MCF 10A (cell line): ENCODE measurements around the gene RORB. TPM values are rescaled to one million over a fixed set of nuclear protein-coding genes. Genes with fewer than 3 reads are reported as not detected.

Experiments used
- BruUV-seq: library from RNA; stranded (reverse); fragments of 400-500 nt; replicated peaks from 2 replicates; lab custom pipeline; 2021; lab: Mats Ljungman, UMichigan
- CTCF ChIA-PET: fragments of 300-600 bp; sonication (Branson Sonifier 250); formaldehyde crosslinking; extraction: SDS; loops from one replicate; lab custom pipeline; 2021; ENCODE audit warnings: antibody characterized with exemption, inconsistent platforms; lab: Yijun Ruan, JAX
- POLR2A ChIA-PET: fragments of 300-600, 350-650 bp; sonication (Branson Sonifier 250); formaldehyde crosslinking; extraction: SDS; loops from one replicate; lab custom pipeline; 2020; ENCODE audit warnings: antibody characterized with exemption, inconsistent platforms; lab: Yijun Ruan, JAX
- DNase-seq: peaks from one replicate; pipeline ENCODE4 v3.0.0-alpha.2; 2018; ENCODE audit not compliant: unreplicated experiment
- H3K27ac Mint-ChIP-seq: one replicate; pipeline ENCODE4 v1.8.0; 2022; ENCODE audit warnings: mild to moderate bottlenecking, low read depth, mixed read lengths; ENCODE audit not compliant: unreplicated experiment
- H3K27me3 Mint-ChIP-seq: one replicate; pipeline ENCODE4 v1.8.0; 2022; ENCODE audit warnings: mixed read lengths; ENCODE audit not compliant: insufficient read depth, unreplicated experiment
- H3K36me3 Mint-ChIP-seq: one replicate; pipeline ENCODE4 v1.8.0; 2022; ENCODE audit warnings: mild to moderate bottlenecking, moderate library complexity, mixed read lengths; ENCODE audit not compliant: insufficient read depth, unreplicated experiment
- H3K4me1 Mint-ChIP-seq: one replicate; pipeline ENCODE4 v1.8.0; 2022; ENCODE audit warnings: mixed read lengths; ENCODE audit not compliant: insufficient read depth, unreplicated experiment
- H3K4me3 Mint-ChIP-seq: one replicate; pipeline ENCODE4 v1.8.0; 2022; ENCODE audit warnings: mild to moderate bottlenecking, moderate library complexity, mixed read lengths; ENCODE audit not compliant: unreplicated experiment
- H3K9me3 Mint-ChIP-seq: one replicate; pipeline ENCODE4 v1.8.0; 2022; ENCODE audit warnings: mixed read lengths; ENCODE audit not compliant: unreplicated experiment
- intact Hi-C: fragments of 100-400 bp; cut with micrococcal nuclease; formaldehyde crosslinking; loops from 2 replicates; pipeline ENCODE4 v1.14.1; 2022
- total RNA-seq: library from RNA; stranded (reverse); gene quantifications from 2 replicates; pipeline ENCODE4 v1.2.3, GENCODE V29; 2022
- TF ChIP-seq, protein P1 (sequence below): fragments of 200-600 bp; IDR thresholded peaks from one replicate; pipeline ENCODE4 v1.8.0; 2022; ENCODE audit warnings: antibody characterized with exemption, mild to moderate bottlenecking; ENCODE audit not compliant: unreplicated experiment

The RORB gene
- total RNA-seq, 1 experiment from 2014 or later: not detected

DNA sequence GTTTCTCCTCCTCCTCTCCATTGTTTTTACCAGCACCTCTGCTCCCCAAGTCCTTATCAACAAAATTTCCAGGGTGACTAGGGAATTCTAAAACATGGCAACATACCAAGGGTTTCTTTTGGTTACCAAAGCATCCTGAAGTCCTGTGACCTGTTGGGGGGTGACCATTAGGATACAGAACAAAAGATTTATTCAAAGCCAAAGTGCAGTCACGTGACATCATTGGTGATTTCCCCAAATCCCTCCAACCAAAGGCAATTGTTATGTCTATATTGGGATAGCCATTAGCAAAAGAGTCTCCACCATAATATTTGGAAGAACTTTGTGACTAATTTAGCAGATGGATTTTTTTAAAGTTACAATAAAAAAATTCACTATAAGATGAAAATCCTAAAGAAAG lies 222.2 kb downstream of the RORB start:
- no peaks in the 10 kb centered on the region for H3K36me3 Mint-ChIP-seq
- TF ChIP-seq, protein P1, sequence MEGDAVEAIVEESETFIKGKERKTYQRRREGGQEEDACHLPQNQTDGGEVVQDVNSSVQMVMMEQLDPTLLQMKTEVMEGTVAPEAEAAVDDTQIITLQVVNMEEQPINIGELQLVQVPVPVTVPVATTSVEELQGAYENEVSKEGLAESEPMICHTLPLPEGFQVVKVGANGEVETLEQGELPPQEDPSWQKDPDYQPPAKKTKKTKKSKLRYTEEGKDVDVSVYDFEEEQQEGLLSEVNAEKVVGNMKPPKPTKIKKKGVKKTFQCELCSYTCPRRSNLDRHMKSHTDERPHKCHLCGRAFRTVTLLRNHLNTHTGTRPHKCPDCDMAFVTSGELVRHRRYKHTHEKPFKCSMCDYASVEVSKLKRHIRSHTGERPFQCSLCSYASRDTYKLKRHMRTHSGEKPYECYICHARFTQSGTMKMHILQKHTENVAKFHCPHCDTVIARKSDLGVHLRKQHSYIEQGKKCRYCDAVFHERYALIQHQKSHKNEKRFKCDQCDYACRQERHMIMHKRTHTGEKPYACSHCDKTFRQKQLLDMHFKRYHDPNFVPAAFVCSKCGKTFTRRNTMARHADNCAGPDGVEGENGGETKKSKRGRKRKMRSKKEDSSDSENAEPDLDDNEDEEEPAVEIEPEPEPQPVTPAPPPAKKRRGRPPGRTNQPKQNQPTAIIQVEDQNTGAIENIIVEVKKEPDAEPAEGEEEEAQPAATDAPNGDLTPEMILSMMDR: no peak
- no peak for DNase-seq
- H3K9me3 Mint-ChIP-seq: no peaks in the 10 kb centered on the region
- ChIA-PET POLR2A (no interaction called here), CTCF (no interaction called here)
- BruUV-seq: no TSS peak
- no peak overlapping the region for H3K4me3 Mint-ChIP-seq
- no peak overlapping the region for H3K27ac Mint-ChIP-seq
- no peaks in the 10 kb centered on the region for H3K4me1 Mint-ChIP-seq
- peaks cover 36% of the 10 kb centered on the region for H3K27me3 Mint-ChIP-seq
- intact Hi-C loops: no loop called here

- no peak for DNase-seq
- intact Hi-C loops: no loop called here
- Mint-ChIP-seq H3K27ac (no peak overlapping the region), H3K4me1 (no peaks in the 10 kb centered on the region), H3K36me3 (no peaks in the 10 kb centered on the region), H3K9me3 (no peaks in the 10 kb centered on the region), H3K4me3 (no peak overlapping the region), H3K27me3 (peaks cover 54% of the 10 kb centered on the region)
- ChIA-PET CTCF (no interaction called here), POLR2A (no interaction called here)
- no TSS peak for BruUV-seq
- TF ChIP-seq, protein P1: no peak
Measured at GRCh38 chr9:74721696-74722660, 224.8 kb downstream of the RORB start.

DNA sequence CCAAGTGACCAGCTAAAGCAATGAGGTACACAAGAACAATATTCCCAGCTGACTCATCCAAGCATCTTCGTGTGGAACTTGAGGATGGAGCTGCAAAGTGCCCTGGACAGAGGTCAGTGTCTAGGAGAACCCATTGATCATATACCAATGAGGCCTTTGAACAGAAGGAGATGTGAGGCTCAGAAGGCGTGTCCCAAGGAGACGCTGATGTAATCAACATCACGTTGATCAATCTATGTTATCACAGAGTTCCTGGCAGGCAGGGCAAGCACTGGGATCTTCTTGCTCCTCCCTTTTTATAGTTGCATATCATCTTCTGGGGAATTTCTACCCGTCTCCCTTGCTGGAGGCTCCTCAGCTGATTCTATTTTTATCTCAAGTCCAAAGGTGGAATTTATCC lies 227.2 kb downstream of the RORB start:
- H3K27me3 Mint-ChIP-seq: peaks cover 64% of the 10 kb centered on the region
- no peaks in the 10 kb centered on the region for H3K4me1 Mint-ChIP-seq
- TF ChIP-seq, protein P1: no peak
- H3K4me3 Mint-ChIP-seq: no peak overlapping the region
- no peak for DNase-seq
- no peaks in the 10 kb centered on the region for H3K36me3 Mint-ChIP-seq
- intact Hi-C loops: no loop called here
- ChIA-PET POLR2A (no interaction called here), CTCF (no interaction called here)
- BruUV-seq: no TSS peak
- no peaks in the 10 kb centered on the region for H3K9me3 Mint-ChIP-seq
- no peak overlapping the region for H3K27ac Mint-ChIP-seq

DNA sequence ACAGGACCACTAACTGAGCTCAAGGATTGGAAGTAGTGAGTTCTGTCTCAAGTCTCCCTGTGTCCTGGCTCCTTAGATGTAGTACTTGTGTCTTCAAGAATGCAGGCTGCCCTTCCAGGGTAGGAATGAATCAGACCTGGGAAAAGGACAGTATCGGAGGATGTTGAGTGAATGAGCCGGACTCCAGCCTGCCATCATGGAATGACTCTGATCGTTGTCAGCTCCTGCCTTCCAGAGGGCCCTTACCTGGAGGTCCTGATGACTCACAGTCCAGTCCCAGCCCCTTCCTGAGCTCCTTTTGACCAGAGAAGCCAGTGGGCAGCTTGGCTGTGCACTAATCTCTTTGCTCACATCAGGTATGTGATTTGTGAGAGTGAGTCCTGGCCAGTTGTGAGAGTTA lies 229.4 kb downstream of the RORB start:
- H3K36me3 Mint-ChIP-seq: no peaks in the 10 kb centered on the region
- BruUV-seq: no TSS peak
- POLR2A ChIA-PET: no interaction called here
- intact Hi-C loops: no loop called here
- H3K4me3 Mint-ChIP-seq: no peak overlapping the region
- H3K9me3 Mint-ChIP-seq: no peaks in the 10 kb centered on the region
- no peak overlapping the region for H3K27ac Mint-ChIP-seq
- DNase-seq: no peak
- TF ChIP-seq, protein P1: no peak
- H3K4me1 Mint-ChIP-seq: no peaks in the 10 kb centered on the region
- peaks cover 63% of the 10 kb centered on the region for H3K27me3 Mint-ChIP-seq
- CTCF ChIA-PET: interaction anchor here (0.6 to 1.2 kb wide), 2 partner anchors 807 to 1526 kb away, joined by 3 to 5 read pairs; no protein-coding TSS in a partner anchor
